HUES6 (cell line): ENCODE results near the gene PNPT1.
"Not testable (repeated sequence)": the region's sequence is repeated elsewhere in the genome, so short reads cannot be mapped to it uniquely, and the experiment has no call there.

ENCODE experiments used
- H3K27ac ChIP-seq: 2 replicates; pipeline ENCODE4 v1.7.0; 2013; ENCODE audit warnings: low read depth, mild to moderate bottlenecking, low read length, inconsistent platforms
- H3K27me3 ChIP-seq: 2 replicates; pipeline ENCODE4 v1.6.1; 2013; ENCODE audit warnings: low read length; ENCODE audit not compliant: control insufficient read depth, insufficient read depth
- H3K36me3 ChIP-seq: 2 replicates; pipeline ENCODE4 v1.6.1; 2013; ENCODE audit warnings: low read length; ENCODE audit not compliant: control insufficient read depth, insufficient read depth
- H3K4me1 ChIP-seq: 2 replicates; pipeline ENCODE4 v1.6.1; 2013; ENCODE audit warnings: low read length; ENCODE audit not compliant: control insufficient read depth, insufficient read depth
- H3K4me3 ChIP-seq: 2 replicates; pipeline ENCODE4 v1.5.1; 2013; ENCODE audit warnings: low read depth, low read length
- H3K9ac ChIP-seq: one replicate; pipeline ENCODE4 v1.6.1; 2013; ENCODE audit warnings: mild to moderate bottlenecking, low read length
- H3K9me3 ChIP-seq: 2 replicates; pipeline ENCODE4 v1.6.1; 2013; ENCODE audit warnings: low read depth, low read length; ENCODE audit not compliant: control insufficient read depth, insufficient read depth

PNPT1 gene

GRCh38 chr2:55616551-55617174 is 77.0 kb downstream of the PNPT1 start:
- H3K36me3 ChIP-seq = peaks cover 33% of the 10 kb centered on the region
- H3K9me3 ChIP-seq = no peaks in the 10 kb centered on the region
- peak overlapping the region; percentile 96 for H3K4me3 ChIP-seq
- no peaks in the 10 kb centered on the region for H3K4me1 ChIP-seq
- H3K27ac ChIP-seq = peak overlapping the region; percentile 93
- peak overlapping the region; percentile 96 for H3K9ac ChIP-seq
- H3K27me3 ChIP-seq = no peaks in the 10 kb centered on the region

GRCh38 chr2:55611997-55612396 is 81.6 kb downstream of the PNPT1 start:
- Histone ChIP-seq H3K4me1 (no peaks in the 10 kb centered on the region), H3K9me3 (no peaks in the 10 kb centered on the region), H3K27me3 (no peaks in the 10 kb centered on the region), H3K27ac (no peak overlapping the region), H3K36me3 (peaks cover 40% of the 10 kb centered on the region), H3K9ac (no peak overlapping the region), H3K4me3 (no peak overlapping the region)

GRCh38 chr2:55610954-55611743 is 82.5 kb downstream of the PNPT1 start:
- H3K9ac ChIP-seq = no peak overlapping the region
- H3K4me1 ChIP-seq = no peaks in the 10 kb centered on the region
- no peak overlapping the region for H3K27ac ChIP-seq
- no peak overlapping the region for H3K4me3 ChIP-seq
- H3K27me3 ChIP-seq = no peaks in the 10 kb centered on the region
- H3K36me3 ChIP-seq = peaks cover 40% of the 10 kb centered on the region
- no peaks in the 10 kb centered on the region for H3K9me3 ChIP-seq

GRCh38 chr2:55609938-55610578 is 83.6 kb downstream of the PNPT1 start:
- Histone ChIP-seq H3K27ac (no peak overlapping the region), H3K9ac (no peak overlapping the region), H3K4me1 (no peaks in the 10 kb centered on the region), H3K9me3 (no peaks in the 10 kb centered on the region), H3K4me3 (no peak overlapping the region), H3K36me3 (peaks cover 37% of the 10 kb centered on the region), H3K27me3 (no peaks in the 10 kb centered on the region)

GRCh38 chr2:55609193-55609794 is 84.3 kb downstream of the PNPT1 start:
- H3K4me1 ChIP-seq = no peaks in the 10 kb centered on the region
- no peaks in the 10 kb centered on the region for H3K9me3 ChIP-seq
- no peak overlapping the region for H3K9ac ChIP-seq
- H3K27me3 ChIP-seq = no peaks in the 10 kb centered on the region
- no peak overlapping the region for H3K4me3 ChIP-seq
- no peak overlapping the region for H3K27ac ChIP-seq
- peaks cover 29% of the 10 kb centered on the region for H3K36me3 ChIP-seq

GRCh38 chr2:55607717-55608116 is 85.9 kb downstream of the PNPT1 start:
- no peak overlapping the region for H3K4me3 ChIP-seq
- H3K27me3 ChIP-seq = no peaks in the 10 kb centered on the region
- H3K4me1 ChIP-seq = no peaks in the 10 kb centered on the region
- H3K9me3 ChIP-seq = no peaks in the 10 kb centered on the region
- peaks cover 22% of the 10 kb centered on the region for H3K36me3 ChIP-seq
- H3K9ac ChIP-seq = no peak overlapping the region
- H3K27ac ChIP-seq = no peak overlapping the region

GRCh38 chr2:55604027-55604565 is 89.5 kb downstream of the PNPT1 start:
- Histone ChIP-seq H3K9ac (no peak overlapping the region), H3K36me3 (peaks cover 14% of the 10 kb centered on the region; the same call in 1 of the 2 replicates), H3K27ac (no peak overlapping the region)

GRCh38 chr2:55601849-55602248 is 91.8 kb downstream of the PNPT1 start:
- Histone ChIP-seq H3K27me3 (no peaks in the 10 kb centered on the region), H3K27ac (no peak overlapping the region), H3K9me3 (no peaks in the 10 kb centered on the region), H3K9ac (no peak overlapping the region), H3K4me3 (no peak overlapping the region), H3K4me1 (no peaks in the 10 kb centered on the region), H3K36me3 (peaks cover 30% of the 10 kb centered on the region)

More at GRCh38 chr2:55604027-55604565, 89.5 kb downstream of the PNPT1 start:
- H3K9me3 ChIP-seq = no peaks in the 10 kb centered on the region
- no peak overlapping the region for H3K4me3 ChIP-seq
- H3K4me1 ChIP-seq = no peaks in the 10 kb centered on the region
- H3K27me3 ChIP-seq = no peaks in the 10 kb centered on the region

GRCh38 chr2:55598056-55598795 is 95.4 kb downstream of the PNPT1 start:
- H3K4me3 ChIP-seq = no peak overlapping the region
- H3K9me3 ChIP-seq = no peaks in the 10 kb centered on the region
- H3K4me1 ChIP-seq = no peaks in the 10 kb centered on the region
- H3K27me3 ChIP-seq = no peaks in the 10 kb centered on the region
- H3K27ac ChIP-seq = no peak overlapping the region
- no peak overlapping the region for H3K9ac ChIP-seq
- peaks cover 33% of the 10 kb centered on the region for H3K36me3 ChIP-seq

- not testable (repeated sequence) for H3K4me3 ChIP-seq, H3K9me3 ChIP-seq, H3K27ac ChIP-seq, H3K4me1 ChIP-seq, H3K9ac ChIP-seq, H3K27me3 ChIP-seq
- peaks cover 20% of the 10 kb centered on the region for H3K36me3 ChIP-seq
Observed at GRCh38 chr2:55596795-55597194, 96.8 kb downstream of the PNPT1 start.
